Breast epithelium (tissue), 4 donors: ENCODE data around the gene CCNA1. TPM values are rescaled to one million over a fixed set of nuclear protein-coding genes. Genes with fewer than 3 reads are reported as not detected.

Source experiments
- DNase-seq, 2 donors: peaks; one replicate each; pipeline ENCODE4 v3.0.0-alpha.2; 2019; ENCODE audit warnings: low spot score in 2 of 2
- H3K27ac ChIP-seq, 2 donors: fragments of 200-600 bp; sonication (generic) in 1 of 2; one replicate each; pipeline ENCODE4 v1.5.1; 2016 to 2019; ENCODE audit warnings: mild to moderate bottlenecking in 1 of 2
- H3K27me3 ChIP-seq, 2 donors: fragments of 200-600 bp; sonication (generic) in 1 of 2; one replicate each; pipeline versions ENCODE4 v1.5.1 to v1.6.0; 2017 to 2019; ENCODE audit warnings: control low read depth in 1 of 2, mild to moderate bottlenecking in 1 of 2
- H3K36me3 ChIP-seq: fragments of 200-600 bp; one replicate; pipeline ENCODE4 v1.5.1; 2019
- H3K4me1 ChIP-seq, 2 donors: fragments of 200-600 bp; sonication (generic); one replicate each; pipeline ENCODE4 v1.5.1; 2016 to 2019; ENCODE audit warnings: control low read depth in 1 of 2
- H3K4me3 ChIP-seq, 3 donors: fragments of 200-600 bp; sonication (generic); 1 replicate in 2 of 3; 2 replicates in 1 of 3; pipeline ENCODE4 v1.5.1; 2016 to 2019; ENCODE audit warnings: mild to moderate bottlenecking in 3 of 3, moderate library complexity in 2 of 3
- H3K9me3 ChIP-seq, 2 donors: fragments of 200-600 bp; sonication (generic) in 1 of 2; one replicate each; pipeline ENCODE4 v1.5.1; 2016 to 2019; ENCODE audit warnings: control low read depth in 1 of 2
- POLR2A ChIP-seq: fragments of 450-650 bp; IDR thresholded peaks from one replicate; pipeline ENCODE4 v1.6.1; 2016; ENCODE audit warnings: antibody characterized with exemption, mild to moderate bottlenecking, moderate library complexity
- POLR2AphosphoS5 ChIP-seq, 3 donors: sonication (generic); formaldehyde crosslinking; IDR thresholded peaks; one replicate each; pipeline ENCODE4 v1.6.1; 2017; ENCODE audit warnings: antibody characterized with exemption in 3 of 3
- intact Hi-C: fragments of 100-400 bp; cut with DNase I; formaldehyde crosslinking; loops from one replicate; pipeline ENCODE4 v1.15.1; 2023; ENCODE audit warnings: low total_unique reads
- total RNA-seq, 3 donors: library from RNA; depleted of rRNA; stranded (reverse); fragments of >200 nt; gene quantifications; one replicate each; pipeline ENCODE4 v1.1.0, GENCODE V29; 2016
- TF ChIP-seq, protein P1 (sequence below), 3 donors: fragments of 450-650 bp; IDR thresholded peaks; one replicate each; pipeline ENCODE4 v1.5.1; 2016 to 2017; ENCODE audit warnings: antibody characterized with exemption in 3 of 3, mild to moderate bottlenecking in 3 of 3, moderate library complexity in 3 of 3

Gene CCNA1
- total RNA-seq, 3 donors from 2014 or later = 0.32 to 2.3 (median 0.98) TPM

DNA sequence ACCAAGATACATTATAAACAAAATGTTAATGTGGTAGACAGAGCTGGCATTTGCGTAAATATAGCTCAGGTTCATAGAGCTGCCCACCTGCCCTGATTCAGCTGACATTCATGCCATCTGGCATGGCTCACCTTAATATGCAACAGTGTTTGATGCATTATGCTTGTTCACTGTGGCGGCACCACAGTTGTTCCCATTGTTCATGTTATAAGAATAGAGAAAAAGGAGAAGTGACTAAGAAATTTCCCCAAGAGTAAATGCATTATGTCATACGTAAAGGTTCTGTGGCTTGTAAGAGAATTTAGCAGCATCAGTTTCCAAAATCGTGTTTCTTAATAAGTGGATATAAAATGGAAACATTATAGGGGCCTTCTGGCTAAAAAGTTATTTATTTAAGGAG is 4.5 kb downstream of the CCNA1 start:
- intact Hi-C loops = no loop called here
- no peak overlapping the region for H3K4me3 ChIP-seq
- TF ChIP-seq, protein P1, sequence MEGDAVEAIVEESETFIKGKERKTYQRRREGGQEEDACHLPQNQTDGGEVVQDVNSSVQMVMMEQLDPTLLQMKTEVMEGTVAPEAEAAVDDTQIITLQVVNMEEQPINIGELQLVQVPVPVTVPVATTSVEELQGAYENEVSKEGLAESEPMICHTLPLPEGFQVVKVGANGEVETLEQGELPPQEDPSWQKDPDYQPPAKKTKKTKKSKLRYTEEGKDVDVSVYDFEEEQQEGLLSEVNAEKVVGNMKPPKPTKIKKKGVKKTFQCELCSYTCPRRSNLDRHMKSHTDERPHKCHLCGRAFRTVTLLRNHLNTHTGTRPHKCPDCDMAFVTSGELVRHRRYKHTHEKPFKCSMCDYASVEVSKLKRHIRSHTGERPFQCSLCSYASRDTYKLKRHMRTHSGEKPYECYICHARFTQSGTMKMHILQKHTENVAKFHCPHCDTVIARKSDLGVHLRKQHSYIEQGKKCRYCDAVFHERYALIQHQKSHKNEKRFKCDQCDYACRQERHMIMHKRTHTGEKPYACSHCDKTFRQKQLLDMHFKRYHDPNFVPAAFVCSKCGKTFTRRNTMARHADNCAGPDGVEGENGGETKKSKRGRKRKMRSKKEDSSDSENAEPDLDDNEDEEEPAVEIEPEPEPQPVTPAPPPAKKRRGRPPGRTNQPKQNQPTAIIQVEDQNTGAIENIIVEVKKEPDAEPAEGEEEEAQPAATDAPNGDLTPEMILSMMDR (IDR thresholded peaks at IDR 0.05) = no peak
- TF ChIP-seq POLR2AphosphoS5 (IDR thresholded peaks at IDR 0.05) (no peak), POLR2A (no peak)
- H3K27me3 ChIP-seq = peaks cover 0 to 3% of the 10 kb centered on the region in 2 donors
- no peaks in the 10 kb centered on the region for H3K36me3 ChIP-seq
- peaks cover 0 to 3% of the 10 kb centered on the region in 2 donors for H3K4me1 ChIP-seq
- H3K9me3 ChIP-seq = no peaks in the 10 kb centered on the region
- no peak overlapping the region for H3K27ac ChIP-seq
- no peak for DNase-seq

DNA sequence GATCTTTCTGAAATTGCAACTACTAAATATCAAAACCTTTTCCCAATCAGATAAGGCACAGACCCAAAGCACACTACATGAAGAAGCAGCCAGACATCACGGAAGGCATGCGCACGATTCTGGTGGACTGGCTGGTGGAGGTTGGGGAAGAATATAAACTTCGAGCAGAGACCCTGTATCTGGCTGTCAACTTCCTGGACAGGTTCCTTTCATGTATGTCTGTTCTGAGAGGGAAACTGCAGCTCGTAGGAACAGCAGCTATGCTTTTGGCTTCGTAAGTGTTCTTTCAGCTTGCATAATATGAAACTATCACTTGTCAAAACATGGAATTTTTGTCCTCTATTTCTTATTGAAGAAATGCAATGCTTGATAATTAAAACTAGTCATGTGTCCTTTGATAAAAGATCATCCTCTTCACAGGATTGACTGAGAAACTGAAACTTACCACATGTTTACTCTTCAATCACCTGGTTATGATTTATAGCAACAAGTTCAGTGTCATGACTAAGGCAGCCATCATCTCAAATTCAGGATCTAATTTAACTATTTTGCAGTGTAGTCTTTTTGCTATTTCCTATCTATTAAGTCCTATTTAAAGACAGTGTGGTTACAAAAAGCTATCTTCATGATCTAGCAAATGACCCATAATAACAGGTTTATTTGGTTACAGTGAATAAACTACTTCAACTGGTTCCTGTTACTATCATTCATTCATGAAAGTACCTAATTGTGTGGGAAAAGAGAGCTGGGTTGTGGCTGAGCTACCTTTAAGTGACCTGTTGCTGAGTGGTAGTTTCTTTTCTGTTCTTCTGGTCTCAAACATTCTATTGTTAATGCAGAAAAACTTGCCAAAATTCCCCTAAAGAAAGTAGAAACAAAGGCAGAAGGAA is 6.5 kb downstream of the CCNA1 start:
- intact Hi-C loops = no loop called here
- H3K4me1 ChIP-seq = no peaks in the 10 kb centered on the region
- DNase-seq = no peak
- H3K4me3 ChIP-seq = no peak overlapping the region
- no peaks in the 10 kb centered on the region for H3K9me3 ChIP-seq
- no peaks in the 10 kb centered on the region for H3K36me3 ChIP-seq
- H3K27ac ChIP-seq = no peak overlapping the region
- TF ChIP-seq POLR2A = no peak
- TF ChIP-seq, protein P1 (IDR thresholded peaks at IDR 0.05) = no peak
- TF ChIP-seq POLR2AphosphoS5 (IDR thresholded peaks at IDR 0.05) = no peak
- H3K27me3 ChIP-seq = no peaks in the 10 kb centered on the region

GRCh38 chr13:36445278-36445677 is 13.0 kb downstream of the CCNA1 start:
- Histone ChIP-seq H3K27ac (no peak overlapping the region), H3K9me3 (no peaks in the 10 kb centered on the region), H3K4me3 (no peak overlapping the region), H3K36me3 (no peaks in the 10 kb centered on the region), H3K4me1 (no peaks in the 10 kb centered on the region), H3K27me3 (no peaks in the 10 kb centered on the region)
- DNase-seq = no peak
- intact Hi-C loops = no loop called here
- TF ChIP-seq, protein P1 (IDR thresholded peaks at IDR 0.05) = no peak
- TF ChIP-seq POLR2A (no peak), POLR2AphosphoS5 (IDR thresholded peaks at IDR 0.05) (no peak)

- H3K36me3 ChIP-seq = no peaks in the 10 kb centered on the region
- H3K4me1 ChIP-seq = no peaks in the 10 kb centered on the region
- no peaks in the 10 kb centered on the region for H3K27me3 ChIP-seq
- intact Hi-C loops = no loop called here
- DNase-seq = no peak
- H3K9me3 ChIP-seq = no peaks in the 10 kb centered on the region
- no peak overlapping the region for H3K27ac ChIP-seq
- TF ChIP-seq POLR2AphosphoS5 (IDR thresholded peaks at IDR 0.05) (no peak), POLR2A (no peak)
- TF ChIP-seq, protein P1 (IDR thresholded peaks at IDR 0.05) = no peak
- no peak overlapping the region for H3K4me3 ChIP-seq
Measured at GRCh38 chr13:36445891-36446351, 13.6 kb downstream of the CCNA1 start.

- Histone ChIP-seq H3K27ac (no peak overlapping the region), H3K4me1 (no peaks in the 10 kb centered on the region), H3K36me3 (no peaks in the 10 kb centered on the region), H3K9me3 (no peaks in the 10 kb centered on the region), H3K27me3 (no peaks in the 10 kb centered on the region), H3K4me3 (no peak overlapping the region)
- no peak for DNase-seq
- TF ChIP-seq, protein P1 (IDR thresholded peaks at IDR 0.05) = no peak
- TF ChIP-seq POLR2A (no peak), POLR2AphosphoS5 (IDR thresholded peaks at IDR 0.05) (no peak)
- intact Hi-C loops = no loop called here
Measured at GRCh38 chr13:36447501-36447900, 15.2 kb downstream of the CCNA1 start.
